ENCODE results near the gene TTC39C.
"Not testable (repeated sequence)": the region's sequence is repeated elsewhere in the genome, so short reads cannot be mapped to it uniquely, and the experiment has no call there.

- TF ChIP-seq ZNF274 (IDR thresholded peaks at IDR 0.05; ENCODE audit: low read depth, low read length); YY1 (IDR thresholded peaks at IDR 0.05; ENCODE audit: insufficient read depth, insufficient read length); SUZ12 (IDR thresholded peaks at IDR 0.05; ENCODE audit: extremely low read depth, insufficient read depth, insufficient read length): not testable (repeated sequence)
These were observed 60.2 kb downstream of the TTC39C start for GRCh38 chr18:24074757-24075156.

All from NT2/D1 (cell line).